Activated CD8-positive, alpha-beta memory T cell treated with anti-CD3 and anti-CD28 coated beads for 4 hours (primary cell): ENCODE results near the gene PATE2.

Experiments used
- DNase-seq, 2 donors: peaks; one replicate each; pipeline ENCODE4 v3.0.0-alpha.2; 2020; ENCODE audit warnings: low read depth in 2 of 2

Gene PATE2

DNA sequence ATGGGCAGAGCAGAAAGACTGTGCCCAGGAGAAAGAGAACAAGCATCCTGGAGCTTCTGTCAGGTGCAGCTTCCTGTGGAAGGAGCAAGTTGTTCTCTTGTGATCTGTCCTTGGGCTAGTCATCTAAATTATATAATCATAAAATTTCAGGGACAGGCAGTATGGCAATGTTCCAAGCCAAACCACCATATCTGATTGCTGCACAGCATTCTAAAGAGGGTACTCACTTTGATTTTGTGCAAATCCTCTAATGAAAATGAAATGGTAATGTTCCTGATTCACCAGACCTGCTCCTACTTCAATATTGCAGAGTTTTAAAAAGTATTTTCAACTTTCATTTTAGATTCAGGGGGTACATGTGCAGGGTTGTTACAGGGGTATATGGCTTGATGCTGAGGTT, at the start of gene PATE2:
Gene PATE2 (minus strand): TSS at position 101 of the 400 bp plus-strand sequence. CDS start 55 bp downstream, at position 46.
- DNase-seq = no peak

DNA sequence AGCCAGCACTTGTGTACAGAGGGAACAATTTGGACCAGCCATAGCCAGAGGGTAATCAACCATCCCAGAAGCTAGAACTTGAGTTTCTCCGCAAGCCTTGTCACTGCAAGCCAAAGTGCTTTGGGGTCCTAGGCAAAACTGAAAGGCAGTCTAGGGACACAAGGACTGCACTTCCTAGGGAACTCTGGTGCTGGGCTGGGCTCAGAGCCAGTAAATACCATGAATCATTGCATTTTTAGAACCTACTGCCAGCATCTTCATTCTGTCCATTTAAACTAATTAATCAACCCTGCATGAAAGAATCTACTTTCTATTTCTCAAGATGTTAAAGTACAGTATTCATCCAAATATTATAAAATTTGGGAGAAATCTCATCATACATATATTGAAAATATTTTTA, 29.3 kb upstream of the PATE2 start:
- no peak for DNase-seq

DNA sequence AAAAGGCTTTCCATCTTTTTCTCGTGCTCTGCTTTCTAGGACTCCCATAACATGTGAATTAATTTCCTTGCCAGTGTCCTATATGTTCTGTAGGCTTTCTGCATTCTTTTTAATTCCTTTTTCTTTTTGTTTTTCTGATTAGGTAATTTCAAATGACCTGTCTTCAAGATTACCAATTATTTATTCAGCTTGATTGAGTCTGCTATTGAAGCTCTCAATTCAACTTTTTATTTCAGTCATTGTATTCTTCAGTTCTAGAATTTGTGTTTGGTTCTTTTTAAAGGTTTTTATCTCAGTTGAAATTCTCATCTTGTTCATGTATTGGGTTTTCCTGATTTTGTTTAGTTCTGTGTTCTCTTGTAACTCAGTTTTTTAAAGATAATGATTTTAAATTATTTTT, 23.8 kb upstream of the PATE2 start:
- DNase-seq = no peak

DNA sequence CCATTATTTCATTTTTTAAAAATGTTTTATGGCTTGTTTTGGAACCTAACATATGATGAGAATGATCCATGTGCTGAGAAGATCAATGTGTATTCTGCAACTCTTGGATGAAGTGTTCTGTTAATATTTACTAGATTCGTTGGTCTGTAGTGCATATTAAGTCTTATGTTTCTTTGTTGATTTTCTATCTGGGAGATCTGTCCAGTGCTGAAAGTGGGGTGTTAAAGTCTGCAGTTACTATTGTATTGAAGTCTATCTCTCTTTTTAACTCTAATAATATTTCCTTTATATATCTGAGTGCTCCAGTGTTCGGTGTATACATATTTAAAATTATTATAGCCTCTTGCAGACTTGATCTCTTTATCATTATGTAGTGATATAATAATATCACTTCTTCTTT, 21.2 kb upstream of the PATE2 start:
- no peak for DNase-seq

DNA sequence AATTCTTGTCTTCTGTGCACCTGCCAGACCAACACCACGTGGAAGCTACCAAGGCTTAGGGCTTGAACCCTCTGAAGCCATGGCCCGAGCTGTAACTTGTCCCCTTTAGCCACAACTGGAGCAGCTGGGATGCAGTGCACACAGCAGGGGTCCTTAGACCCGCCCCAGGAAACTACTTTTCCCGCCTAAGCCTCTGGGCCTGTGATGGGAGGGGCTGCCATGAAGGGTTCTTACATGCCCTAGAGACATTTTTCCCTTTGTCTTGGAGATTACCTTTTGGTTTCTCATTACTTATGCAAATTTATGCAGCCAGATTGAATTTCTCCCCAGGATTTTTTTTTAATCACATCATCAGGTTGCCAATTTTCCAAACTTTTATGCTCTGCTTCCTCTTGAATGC, 19.0 kb upstream of the PATE2 start:
- no peak for DNase-seq

DNA sequence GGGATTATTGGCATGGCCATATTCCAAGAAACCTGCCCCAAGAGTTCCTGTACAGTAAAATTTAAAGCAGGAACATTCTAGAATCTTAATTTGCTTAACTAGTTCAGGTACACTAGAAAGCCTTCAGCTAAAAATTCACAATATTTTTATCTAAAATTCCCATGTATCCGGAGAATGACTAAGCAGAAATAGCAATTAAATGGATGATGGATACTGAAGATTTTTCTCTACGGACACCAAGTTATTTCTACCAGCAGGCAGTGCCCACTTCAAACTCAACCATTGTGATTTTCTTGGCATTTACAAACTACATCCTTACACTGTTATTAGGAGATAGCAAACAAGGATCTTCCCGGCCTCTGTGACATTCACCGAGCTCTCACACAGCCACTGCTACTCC, 12.2 kb upstream of the PATE2 start:
- no peak for DNase-seq

DNA sequence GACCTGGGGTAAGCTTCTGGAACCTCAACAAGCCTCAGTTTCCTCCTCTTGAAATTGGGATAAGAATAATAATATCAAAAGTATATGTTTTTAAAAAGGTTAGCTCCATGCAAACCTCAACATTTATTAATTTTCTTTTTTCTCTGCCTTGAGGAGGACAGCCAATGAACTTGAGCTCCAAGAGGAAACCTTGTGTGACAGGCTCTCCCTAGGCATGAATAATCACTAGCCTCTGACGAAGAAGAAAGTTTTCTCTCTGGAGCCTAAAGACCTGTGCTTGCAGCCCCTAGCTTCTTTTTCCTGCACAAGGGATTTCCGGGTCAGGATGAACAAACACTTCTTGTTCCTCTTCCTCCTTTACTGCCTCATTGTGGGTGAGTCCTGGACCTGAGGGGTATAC, 9.2 kb upstream of the PATE2 start, which contains the start of gene PATE3:
Gene PATE3 (plus strand): TSS at position 301 of the 400 bp plus-strand sequence. CDS start 25 bp downstream, at position 326.
- DNase-seq = no peak

DNA sequence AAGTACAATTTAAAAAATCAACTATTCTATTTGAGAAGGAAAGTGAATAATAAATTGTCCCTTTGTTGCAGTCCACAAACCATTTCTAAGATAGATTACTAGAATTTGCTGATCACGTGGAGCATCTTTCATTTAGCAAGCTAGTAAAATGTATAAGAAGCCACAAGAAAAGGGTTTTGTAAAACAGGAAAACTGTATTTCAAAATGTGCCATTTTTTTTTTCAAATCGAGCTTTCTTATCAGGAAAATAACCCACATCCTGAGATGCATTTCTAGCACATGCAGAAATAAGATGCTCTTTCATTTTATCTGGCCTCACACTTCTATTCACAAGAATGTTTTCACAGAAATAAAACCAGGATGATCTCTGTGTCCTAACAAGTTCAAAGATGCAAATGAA, 6.0 kb upstream of the PATE2 start:
- DNase-seq = no peak

DNA sequence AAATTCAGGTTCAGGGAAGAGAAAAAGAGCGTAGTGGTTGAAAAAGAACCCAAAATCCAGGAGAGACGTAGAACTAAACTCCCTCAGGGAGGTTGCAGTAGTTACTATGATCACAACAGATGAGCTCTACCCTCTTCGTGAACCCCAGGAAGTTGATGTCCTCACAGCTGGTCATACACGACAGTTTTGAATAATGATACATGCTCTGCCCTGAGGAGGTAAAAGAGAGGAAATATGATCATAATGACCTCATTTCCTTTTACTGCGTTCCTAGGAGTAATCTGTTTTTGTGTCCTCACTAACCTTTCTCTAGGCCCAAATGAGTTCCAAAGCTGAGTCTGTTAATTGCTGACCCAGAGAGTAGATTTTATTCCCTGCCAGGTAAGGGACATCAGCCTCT, 1.3 kb downstream of the PATE2 start:
- DNase-seq = no peak

DNA sequence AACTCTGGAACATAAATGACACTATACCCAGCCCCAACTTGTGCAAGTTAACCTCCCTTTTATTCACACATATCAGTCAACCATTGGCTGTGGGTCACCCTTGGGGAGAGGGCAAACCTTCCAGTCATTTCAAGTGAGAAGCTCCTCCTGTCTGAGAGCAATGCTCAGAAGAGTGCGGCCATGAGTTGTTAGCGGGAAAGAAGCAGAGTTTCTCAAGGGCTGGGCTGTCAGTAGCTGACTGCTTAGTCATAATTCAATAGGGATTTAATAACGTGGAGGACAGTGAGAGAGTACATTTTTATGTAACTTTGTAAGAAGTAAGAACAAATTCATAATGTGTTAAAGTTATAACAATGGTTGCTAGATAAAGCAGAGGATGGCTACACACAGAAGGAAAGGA, 5.1 kb downstream of the PATE2 start:
- DNase-seq = no peak

DNA sequence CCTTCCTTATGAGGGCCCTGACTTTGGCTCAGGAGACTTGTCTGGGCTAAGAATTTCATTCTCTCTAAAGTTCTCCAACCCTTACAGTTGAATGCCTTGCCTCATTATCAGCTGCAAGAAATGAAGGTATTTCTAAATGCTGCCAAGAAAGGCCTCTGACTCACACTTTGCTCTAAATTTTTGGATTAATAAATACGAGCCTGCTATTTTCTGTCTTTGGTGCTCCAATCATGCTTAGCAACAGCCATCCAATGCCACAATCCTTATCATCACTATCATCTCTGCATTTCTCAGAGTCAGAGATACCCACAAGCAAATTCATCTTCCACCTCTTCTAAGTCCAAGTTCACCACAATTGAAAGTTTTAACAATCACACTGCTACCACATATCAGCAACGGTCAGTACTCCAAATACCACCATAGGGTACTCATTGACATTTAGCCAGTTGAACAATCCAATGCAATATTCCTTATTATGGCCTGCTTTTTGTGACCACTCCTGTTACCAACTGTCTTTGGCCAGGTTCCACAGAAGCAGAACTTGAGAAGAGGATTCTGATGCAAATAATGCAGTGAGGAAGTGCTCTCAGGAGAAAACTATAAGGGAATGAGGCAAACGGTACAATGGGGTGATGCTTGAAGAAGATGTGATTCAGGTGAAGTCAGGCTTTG, 5.7 kb downstream of the PATE2 start:
- no peak for DNase-seq

DNA sequence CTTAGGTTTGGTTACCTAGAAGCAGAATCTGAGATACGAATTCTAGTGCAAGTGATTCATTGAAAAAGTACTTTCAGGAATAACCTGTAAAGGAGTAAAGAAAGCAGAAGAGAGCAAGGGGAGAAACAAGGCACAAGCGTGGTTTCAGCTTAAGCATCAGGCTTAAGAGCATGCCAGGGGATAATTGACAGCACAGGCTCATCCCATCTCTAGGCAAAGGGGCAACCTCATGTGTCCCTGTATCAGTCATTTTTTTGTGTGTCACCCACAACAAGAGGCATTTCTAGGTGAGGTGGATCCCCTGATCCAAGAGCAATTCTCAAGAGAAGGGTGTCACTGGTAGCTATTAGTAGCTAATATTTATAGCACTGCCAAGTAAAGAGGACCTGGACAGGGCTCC, 8.0 kb downstream of the PATE2 start:
- DNase-seq = no peak

DNA sequence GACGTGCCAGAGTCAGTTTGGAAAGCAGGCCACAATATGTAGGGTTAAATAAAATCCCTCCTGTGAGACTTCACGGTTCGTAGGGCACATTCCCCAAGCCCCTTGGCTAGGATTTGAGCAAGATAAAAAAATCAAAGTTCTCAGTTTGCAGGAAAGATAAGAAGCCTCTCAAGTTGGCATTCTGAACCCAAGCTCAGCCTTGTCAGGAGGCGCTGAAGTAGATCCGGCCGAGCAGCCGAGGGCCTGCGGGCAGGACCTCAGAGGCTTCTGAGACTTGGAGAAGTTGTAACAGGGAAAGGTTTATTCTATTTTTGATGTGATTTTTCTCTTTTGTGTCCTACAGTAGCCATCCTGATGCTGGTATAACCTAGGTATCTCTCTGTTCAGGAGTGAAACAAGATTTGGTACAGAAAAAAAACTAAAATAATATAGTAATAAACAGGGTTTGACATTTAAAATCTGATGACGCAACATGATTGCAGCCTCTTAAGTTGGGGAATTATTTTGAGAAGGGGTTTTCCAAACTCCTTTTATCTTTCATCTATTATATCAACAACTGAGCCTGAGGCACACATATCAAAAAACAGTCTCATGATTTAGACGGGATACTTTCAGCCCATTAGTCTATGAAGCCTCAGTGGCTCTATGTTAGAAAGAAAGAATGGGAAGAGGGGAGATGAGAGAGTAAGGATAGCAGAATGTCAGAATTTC, 10.1 kb downstream of the PATE2 start:
- no peak for DNase-seq

DNA sequence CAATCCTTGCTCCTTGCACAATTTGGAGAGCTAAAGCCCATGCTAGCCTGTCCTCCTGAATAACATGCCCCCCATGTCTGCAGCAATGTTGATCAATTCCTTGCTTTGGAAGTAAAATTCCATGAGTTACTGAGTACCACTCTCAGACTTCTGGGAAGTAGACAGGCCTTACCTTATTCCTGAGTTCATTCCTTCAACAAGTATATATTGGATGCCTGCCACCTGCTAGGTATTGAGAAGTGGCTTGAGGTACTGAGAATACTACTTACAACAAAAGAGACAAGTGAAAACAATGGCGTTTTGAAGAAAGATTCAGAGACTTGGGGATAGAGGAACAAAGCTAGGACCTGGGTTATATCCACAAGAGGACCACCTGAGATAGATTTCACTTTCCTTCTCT, 12.4 kb downstream of the PATE2 start:
- DNase-seq = no peak

DNA sequence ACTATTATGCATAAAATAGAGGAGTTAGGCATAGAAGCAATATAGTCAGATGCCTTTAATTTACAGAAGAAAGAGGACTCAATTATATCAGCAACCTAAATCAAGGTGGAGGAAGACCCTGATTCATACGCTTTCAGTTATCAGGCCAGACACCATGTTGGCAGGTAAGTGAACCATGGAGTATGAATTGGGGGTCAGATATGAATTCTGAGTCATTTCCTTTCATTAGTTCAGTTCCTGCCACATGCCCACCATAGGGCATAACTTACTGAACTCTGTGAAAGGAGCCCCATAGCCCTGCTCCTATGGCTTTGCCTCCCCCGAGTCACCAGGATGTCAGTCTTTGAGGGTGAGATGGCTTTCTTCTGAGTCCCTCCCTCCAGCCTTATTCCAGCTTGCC, 15.1 kb downstream of the PATE2 start:
- no peak for DNase-seq

DNA sequence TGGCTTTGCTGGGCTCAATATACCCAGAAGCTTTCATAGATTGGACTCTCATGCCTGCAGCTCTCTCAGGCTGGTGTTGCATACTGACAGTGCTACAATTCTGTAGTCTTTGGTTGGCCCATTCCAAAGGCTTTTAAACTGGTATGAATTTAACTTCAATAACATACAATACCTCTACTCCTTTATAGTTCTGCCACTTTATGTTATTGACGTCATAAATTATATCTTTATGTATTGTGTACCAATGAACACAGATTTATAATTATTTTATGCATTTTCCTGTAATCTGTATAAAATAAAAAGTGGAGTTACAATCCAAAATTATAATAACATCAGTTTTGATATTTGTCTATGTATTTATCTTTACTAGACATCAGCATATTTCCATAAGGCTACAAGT, 16.2 kb downstream of the PATE2 start:
- DNase-seq = no peak

DNA sequence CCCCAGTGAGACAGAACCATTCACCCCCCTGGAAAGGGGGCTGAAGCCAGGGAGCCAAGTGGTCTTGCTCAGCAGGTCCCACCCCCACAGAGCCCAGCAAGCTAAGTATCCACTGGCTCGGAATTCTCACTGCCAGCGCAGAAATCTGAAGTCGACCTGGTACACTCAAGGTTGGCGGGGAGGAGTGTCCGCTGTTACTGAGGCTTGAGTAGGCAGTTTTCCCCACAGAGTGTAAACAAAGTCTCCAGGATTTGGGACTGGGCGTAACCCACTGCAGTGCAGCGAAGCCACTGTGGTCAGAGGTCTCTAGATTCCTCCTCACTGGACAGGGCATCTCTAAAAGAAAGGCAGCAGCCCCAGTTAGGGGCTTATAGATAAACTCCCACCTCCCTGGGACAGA, 22.6 kb downstream of the PATE2 start:
- no peak for DNase-seq

DNA sequence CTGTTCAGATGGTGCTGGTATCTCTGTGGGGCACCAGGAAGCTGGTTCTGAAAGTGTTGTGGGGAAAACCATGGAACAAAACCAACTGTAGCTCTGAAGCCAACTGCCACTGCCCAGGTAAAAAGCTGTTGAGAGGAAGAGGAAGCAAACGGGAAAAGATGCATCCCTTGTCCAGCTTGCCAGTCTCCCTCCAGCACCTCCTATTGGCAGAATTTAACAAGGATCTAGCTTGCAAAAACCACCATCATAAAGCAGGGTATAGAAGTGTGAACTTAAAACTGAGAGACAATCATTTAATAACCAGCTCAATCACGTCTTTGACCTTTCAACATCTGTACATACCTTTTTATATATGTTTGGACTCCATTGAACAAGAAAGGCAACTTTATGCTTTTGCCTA, 28.0 kb downstream of the PATE2 start:
- DNase-seq = no peak

DNA sequence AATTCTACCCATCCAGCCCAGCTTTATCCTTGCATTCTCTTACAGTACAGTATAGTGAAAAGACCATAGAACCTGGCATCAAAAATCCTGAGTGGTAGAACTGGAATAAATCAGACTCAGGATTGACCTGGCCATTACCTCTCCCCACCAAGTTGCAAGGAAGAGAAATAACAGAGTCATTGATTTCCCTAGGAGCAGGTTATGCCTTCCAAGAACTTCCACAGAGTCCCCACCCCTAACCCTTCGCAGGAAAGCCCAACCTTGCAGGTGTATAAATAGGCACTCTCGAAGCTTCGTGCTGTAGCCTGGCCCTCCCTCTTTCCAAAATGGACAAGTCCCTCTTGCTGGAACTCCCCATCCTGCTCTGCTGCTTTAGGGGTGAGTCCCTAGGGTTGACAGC, 32.6 kb downstream of the PATE2 start, which contains the start of gene PATE1:
Gene PATE1 (plus strand): TSS at position 301 of the 400 bp plus-strand sequence. CDS start 26 bp downstream, at position 327.
- no peak for DNase-seq

DNA sequence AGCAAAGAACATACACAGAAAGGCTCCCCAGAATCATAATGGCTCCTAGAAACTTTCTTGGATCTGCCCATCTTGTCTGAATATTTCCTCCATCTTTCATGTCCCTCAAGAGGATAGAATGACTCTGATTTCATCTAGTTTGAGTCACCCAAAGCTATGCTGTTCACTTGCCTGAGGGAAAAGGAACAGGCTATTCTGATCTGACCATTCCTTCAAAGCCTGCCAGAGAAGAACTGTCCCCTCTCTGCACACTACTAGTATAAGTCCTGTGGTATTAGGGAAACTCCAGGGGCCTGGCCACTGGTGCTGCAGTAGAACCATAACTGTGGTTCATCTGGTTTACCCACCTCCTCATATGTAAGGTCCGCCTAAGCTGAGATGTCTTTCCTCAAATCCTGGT, 34.9 kb downstream of the PATE2 start:
- no peak for DNase-seq

DNA sequence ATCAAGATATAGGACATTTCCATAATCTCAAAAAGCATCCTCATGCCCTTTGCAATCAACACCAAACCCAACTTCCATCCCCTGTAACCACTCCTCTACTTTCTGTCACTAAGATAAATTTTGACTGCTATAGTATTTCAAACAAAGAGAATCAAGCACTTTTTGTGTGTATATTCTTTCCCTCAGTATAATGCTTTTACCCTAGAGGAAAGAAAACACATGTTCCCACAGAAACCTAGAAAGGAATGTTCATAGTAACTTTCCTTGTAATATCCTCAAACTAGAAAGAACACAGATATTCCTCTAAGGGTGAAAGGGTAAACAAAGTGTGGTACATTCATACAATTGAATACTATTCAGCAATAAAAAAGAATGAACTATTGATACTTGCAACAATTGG, 38.0 kb downstream of the PATE2 start:
- no peak for DNase-seq

DNA sequence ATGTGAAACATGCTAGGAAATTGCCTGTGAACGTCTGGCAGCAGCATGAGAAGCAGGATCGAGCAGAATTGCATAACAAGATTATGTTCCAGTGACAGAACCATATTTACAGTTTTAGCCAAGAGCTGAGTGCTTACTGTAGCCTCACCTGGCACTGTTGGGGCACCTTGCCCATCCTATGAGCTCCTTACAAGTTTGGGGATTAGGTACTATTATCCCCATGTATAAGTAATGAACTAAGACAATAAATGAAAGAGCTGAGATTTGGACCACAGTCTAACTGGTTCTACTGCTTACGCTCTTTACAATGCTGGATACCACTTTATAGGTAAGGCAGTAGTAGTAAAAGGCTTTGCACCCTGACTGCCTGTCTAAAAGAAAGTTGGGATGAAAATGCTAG, 49.7 kb downstream of the PATE2 start:
- DNase-seq = no peak
